Measurements from ENCODE around the gene UBE3D. TPM values are rescaled to one million over a fixed set of nuclear protein-coding genes. Genes with fewer than 3 reads are reported as not detected.

Gene UBE3D
- total RNA-seq, 1 experiment from 2014 or later: 10.7 TPM

DNA sequence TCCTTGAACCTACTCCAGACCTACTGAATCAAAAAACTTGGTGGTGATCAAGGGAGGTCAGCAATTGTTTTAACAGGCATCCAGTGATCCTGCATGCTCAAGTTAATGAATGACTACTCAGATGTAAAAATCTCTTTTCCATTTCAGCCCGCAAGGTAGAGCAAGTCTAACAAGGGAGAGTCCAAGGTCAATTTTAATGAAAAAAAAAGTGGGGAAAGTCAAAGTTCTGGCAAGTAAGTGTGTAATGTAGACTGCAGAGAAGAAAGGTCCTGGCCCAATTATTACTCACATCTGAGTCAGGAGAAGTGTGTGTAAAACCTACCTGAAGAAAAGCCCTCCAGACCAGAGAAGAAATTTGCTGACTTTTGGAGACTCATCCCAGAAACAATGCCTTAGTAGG is 193.5 kb downstream of the UBE3D start:
- H3K4me1 Mint-ChIP-seq: peaks cover 0 to 4% of the 10 kb centered on the region in 2 experiments; a peak in 3 of 4 replicates
- H3K9me3 Mint-ChIP-seq: no peaks in the 10 kb centered on the region
- H3K4me2 ChIP-seq (ENCODE audit: insufficient read depth, insufficient read length, low read length): no peak overlapping the region
- H2BK120ac ChIP-seq (ENCODE audit: low read depth, low read length, poor library complexity, severe bottlenecking): no peak overlapping the region
- no CpG with 5 or more reads among the region's 1 CpG for WGBS (ENCODE audit: extremely low coverage, insufficient read length, low lambda C conversion rate)
- H3K27me3 ChIP-seq (ENCODE audit: insufficient read depth, low read length): no peaks in the 10 kb centered on the region
- H2BK5ac ChIP-seq (ENCODE audit: insufficient read length, low read length): no peak overlapping the region
- H4K8ac ChIP-seq (replicated peaks; ENCODE audit: insufficient read length, low read depth, low read length): no peak overlapping the region
- no peak overlapping the region for H2BK12ac ChIP-seq (ENCODE audit: insufficient read length, low read depth, low read length)
- no peak overlapping the region for H3K14ac ChIP-seq (ENCODE audit: insufficient read depth, low read length)
- no peak overlapping the region for H2BK20ac ChIP-seq (ENCODE audit: low read depth, low read length, poor library complexity, severe bottlenecking)
- no peak overlapping the region for H3K27ac ChIP-seq (ENCODE audit: insufficient read length, low read depth, low read length)
- H3K4me1 ChIP-seq (ENCODE audit: insufficient read depth, low read length): no peaks in the 10 kb centered on the region
- TF ChIP-seq, protein P1, sequence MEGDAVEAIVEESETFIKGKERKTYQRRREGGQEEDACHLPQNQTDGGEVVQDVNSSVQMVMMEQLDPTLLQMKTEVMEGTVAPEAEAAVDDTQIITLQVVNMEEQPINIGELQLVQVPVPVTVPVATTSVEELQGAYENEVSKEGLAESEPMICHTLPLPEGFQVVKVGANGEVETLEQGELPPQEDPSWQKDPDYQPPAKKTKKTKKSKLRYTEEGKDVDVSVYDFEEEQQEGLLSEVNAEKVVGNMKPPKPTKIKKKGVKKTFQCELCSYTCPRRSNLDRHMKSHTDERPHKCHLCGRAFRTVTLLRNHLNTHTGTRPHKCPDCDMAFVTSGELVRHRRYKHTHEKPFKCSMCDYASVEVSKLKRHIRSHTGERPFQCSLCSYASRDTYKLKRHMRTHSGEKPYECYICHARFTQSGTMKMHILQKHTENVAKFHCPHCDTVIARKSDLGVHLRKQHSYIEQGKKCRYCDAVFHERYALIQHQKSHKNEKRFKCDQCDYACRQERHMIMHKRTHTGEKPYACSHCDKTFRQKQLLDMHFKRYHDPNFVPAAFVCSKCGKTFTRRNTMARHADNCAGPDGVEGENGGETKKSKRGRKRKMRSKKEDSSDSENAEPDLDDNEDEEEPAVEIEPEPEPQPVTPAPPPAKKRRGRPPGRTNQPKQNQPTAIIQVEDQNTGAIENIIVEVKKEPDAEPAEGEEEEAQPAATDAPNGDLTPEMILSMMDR (conservative IDR thresholded peaks at IDR 0.05): no peak
- H3K79me1 ChIP-seq (ENCODE audit: insufficient read depth, low read depth, low read length, poor library complexity, severe bottlenecking): no peaks in the 10 kb centered on the region
- DNase-seq: no peak
- no peaks in the 10 kb centered on the region for H3K23me2 ChIP-seq (ENCODE audit: insufficient read length, low read depth, low read length, poor library complexity, severe bottlenecking)
- H3K36me3 Mint-ChIP-seq (ENCODE audit: insufficient read depth in 1 of 3, low read depth in 3 of 3): no peaks in the 10 kb centered on the region; a peak in 1 of 7 replicates
- H2AK5ac ChIP-seq (ENCODE audit: insufficient read length, low read length): no peak overlapping the region
- no peak overlapping the region for H3K9ac ChIP-seq (ENCODE audit: extremely low read depth, insufficient read length, low read length)
- no peaks in the 10 kb centered on the region for H3K9me3 ChIP-seq (ENCODE audit: control insufficient read depth, low read depth, low read length)
- H3K18ac ChIP-seq (ENCODE audit: insufficient read length, low read depth, low read length): no peak overlapping the region
- no peak overlapping the region for H4K5ac ChIP-seq (ENCODE audit: insufficient read length, low read depth, low read length)
- H2AFZ ChIP-seq (ENCODE audit: low read length): no peak overlapping the region
- H3K4ac ChIP-seq (ENCODE audit: low read depth, low read length): no peak overlapping the region
- no peak overlapping the region for H3T11ph ChIP-seq (ENCODE audit: low read length)
- no peaks in the 10 kb centered on the region for H3K27me3 Mint-ChIP-seq (ENCODE audit: low read depth)
- no peak overlapping the region for H3K27ac Mint-ChIP-seq
- H2BK15ac ChIP-seq (ENCODE audit: low read depth, low read length): no peak overlapping the region
- no peaks in the 10 kb centered on the region for H3K79me2 ChIP-seq (ENCODE audit: insufficient read depth, low read length)
- H3K23ac ChIP-seq (ENCODE audit: insufficient read length, low read depth, low read length): no peak overlapping the region
- no peaks in the 10 kb centered on the region for H4K20me1 ChIP-seq (ENCODE audit: control insufficient read depth, insufficient read depth, insufficient read length)
- H3K4me3 Mint-ChIP-seq: no peak overlapping the region
- H4K91ac ChIP-seq (ENCODE audit: insufficient read length, low read depth, low read length): no peak overlapping the region
- no peak overlapping the region for H3K56ac ChIP-seq (ENCODE audit: insufficient read length, low read depth, low read length)

Data from H9 (cell line).